GM19324 (cell line): ENCODE measurements around the gene QSOX2.
A peak's percentile ranks its signal among the peaks of the same experiment; 100 is the strongest.

Experiments used
- ATAC-seq: cut with Tn5 transposase; IDR thresholded peaks from one replicate; pipeline ENCODE4 v1.9.1; 2021; ENCODE audit warnings: mild to moderate bottlenecking, moderate library complexity; ENCODE audit not compliant: unreplicated experiment, low FRiP score

QSOX2 gene

GRCh38 chr9:136226680-136227407 is 18.8 kb downstream of the QSOX2 start:
- ATAC-seq = no peak

- peak; percentile 48 for ATAC-seq
Measured at GRCh38 chr9:136225748-136226679, 19.6 kb downstream of the QSOX2 start.

GRCh38 chr9:136225366-136225747 is 20.3 kb downstream of the QSOX2 start:
- ATAC-seq = peak; percentile 44

GRCh38 chr9:136223871-136224640 is 21.6 kb downstream of the QSOX2 start:
- ATAC-seq = no peak

DNA sequence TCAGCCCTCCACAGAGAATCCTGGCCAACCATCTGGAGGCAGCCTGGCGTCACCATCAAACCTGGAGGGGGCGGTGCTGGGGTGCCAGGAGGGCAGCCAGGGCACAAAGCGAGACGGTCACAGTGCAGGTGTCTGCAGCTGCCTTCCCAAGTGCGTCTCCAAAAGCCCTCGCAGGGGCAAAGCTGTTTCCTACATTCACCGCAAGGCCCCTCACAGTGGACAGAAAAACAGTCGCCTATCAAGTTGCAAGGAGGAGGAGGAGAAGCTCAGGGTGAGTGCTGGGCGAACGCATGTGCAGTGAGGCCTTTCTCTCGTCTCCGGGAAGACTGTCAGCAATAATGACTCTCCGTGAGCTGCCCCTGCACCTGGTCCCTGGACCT is 22.7 kb downstream of the QSOX2 start:
- no peak for ATAC-seq

GRCh38 chr9:136222166-136222905 is 23.3 kb downstream of the QSOX2 start:
- ATAC-seq = no peak

GRCh38 chr9:136220017-136220729 is 25.4 kb downstream of the QSOX2 start:
- no peak for ATAC-seq

DNA sequence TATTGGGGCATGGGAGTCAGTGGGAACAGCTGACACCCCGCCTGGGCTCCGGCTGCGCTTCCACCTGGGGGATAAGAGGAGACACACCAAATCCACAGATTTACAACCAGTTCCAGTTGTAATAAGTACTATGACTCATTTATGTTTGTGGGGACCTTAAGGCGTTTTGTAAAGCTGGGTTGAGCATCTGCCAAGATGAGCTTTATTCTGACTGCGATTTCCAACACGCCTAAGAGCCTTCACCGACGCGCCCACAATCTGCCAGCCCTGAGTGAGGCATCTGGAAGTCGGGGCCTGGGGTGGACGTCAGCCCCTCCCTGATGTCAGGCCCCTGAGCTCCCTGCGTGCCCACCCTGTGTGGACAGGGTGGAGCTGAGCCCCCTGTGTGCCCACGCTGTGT is 26.3 kb downstream of the QSOX2 start:
- ATAC-seq = no peak

GRCh38 chr9:136218673-136219072 is 26.9 kb downstream of the QSOX2 start:
- no peak for ATAC-seq

DNA sequence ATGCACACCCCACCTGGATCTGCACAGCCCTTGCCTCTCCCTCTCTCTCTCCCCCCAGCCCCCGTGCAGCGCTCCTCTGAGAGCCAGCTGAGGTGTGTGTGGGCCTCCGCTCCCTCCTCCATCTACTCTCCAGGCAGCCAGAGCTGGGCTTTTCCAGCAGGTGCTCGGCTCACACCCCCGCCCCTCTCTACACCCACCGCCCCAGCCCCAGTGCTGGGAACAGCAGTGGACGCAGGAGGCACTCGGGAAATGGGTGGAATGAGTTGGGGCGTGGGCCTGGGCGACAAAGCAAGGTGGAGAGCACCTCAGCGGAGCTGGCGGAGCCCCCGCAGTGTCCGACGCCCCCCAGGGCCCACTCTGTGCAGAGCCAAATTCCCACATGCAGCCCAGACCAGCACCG is 27.3 kb downstream of the QSOX2 start:
- no peak for ATAC-seq

DNA sequence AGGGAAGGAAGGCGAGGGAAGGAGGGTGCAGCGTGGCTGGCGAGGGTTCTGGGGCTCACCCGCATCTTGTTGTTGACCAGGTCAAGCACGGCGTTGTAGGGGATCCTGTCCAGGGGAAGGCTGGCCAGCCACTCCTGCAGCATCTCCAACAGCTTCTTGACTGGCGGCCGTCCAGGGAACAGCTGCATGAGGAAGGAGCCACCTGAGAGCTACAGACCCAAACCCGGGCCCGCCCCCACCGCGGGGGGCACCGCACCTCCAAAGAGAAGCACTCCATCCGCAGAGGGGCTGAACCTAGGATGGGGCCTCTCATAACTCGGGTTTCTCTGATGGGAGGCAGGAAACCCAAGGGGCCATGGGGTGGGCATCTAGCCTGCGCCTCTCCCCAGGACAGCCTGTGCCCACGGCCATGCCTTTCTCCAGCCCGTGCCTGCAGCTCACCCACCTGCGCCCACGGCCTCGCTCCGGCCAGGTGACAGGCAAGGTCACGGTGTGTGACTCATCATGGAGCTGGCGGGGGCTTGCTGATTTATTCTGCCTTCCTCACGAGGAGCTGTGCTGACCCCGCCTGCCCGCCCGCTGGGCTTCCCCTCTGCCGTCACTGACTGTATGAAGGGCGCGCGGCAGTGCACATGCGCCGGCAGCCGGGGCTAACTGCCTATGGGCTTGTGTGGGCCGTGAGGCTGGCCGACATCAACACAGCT is 28.9 kb downstream of the QSOX2 start:
- no peak for ATAC-seq

DNA sequence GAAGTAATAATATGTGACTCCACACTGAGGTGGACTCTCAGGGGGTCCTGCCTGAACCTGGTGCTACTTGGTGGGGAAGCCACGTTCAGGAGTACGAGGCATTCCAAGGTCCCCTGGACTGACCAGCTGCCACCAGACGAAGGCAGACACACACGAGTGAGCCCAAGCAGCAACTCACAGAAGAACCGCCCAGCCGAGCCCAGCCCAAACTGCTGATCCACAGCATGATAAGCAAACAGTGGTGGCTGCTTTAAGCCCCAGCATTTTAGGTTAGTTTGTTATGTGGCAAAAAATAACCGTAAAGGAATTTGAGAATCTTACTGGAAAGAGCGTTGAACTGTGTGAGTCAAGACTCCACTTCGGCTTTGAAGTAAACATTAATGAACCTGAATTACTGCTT is 31.9 kb downstream of the QSOX2 start:
- no peak for ATAC-seq

DNA sequence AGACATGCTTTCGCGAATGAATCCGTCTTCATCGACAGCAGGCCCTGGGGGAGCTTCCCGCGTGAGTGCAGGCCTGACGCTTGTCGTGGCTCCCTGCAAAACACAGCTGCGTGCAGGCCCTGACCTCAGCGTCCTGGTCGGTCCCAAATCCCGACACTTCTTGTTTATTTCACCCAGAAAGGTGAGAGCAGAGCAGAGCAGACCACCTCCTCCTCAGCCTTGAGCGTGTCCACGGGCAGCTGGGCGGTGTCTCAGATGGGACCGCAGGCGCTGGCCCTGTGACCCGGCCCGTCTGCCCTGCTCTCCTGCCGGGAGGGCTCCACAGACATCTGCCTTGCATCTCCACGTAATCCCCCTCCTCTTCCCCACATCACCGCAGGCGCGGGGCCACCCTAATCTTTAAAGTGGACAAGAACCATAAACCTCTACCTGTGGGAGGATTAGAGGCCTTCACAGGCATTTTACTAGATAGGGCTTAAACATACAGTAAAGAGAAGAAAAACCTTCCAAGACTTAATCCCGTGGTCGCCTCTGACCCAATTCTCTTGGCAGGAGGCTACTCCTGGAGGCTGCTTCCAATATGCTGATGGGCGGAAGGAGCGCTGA is 33.2 kb downstream of the QSOX2 start:
- no peak for ATAC-seq

GRCh38 chr9:136211441-136212344 is 33.9 kb downstream of the QSOX2 start:
- no peak for ATAC-seq

DNA sequence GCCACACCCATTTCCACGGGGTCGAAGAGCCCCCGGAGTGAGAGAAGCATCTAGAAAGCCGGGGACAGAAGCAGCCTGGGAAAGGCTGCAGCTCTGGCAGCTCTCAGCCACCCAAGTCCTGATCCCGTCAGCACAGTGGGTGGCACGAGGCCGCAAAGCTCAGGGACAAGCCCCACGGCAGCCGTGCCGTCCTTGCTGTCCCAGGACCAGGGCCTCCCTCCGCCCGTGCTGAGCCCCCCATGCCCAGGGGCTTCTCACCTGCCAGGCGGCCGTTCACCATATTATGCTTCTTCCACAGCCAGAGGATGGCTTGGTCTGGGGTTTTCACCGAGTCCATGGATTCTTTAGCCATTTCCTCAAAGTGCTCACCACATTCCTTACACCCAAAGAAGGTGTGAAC is 34.6 kb downstream of the QSOX2 start:
- ATAC-seq = no peak

- no peak for ATAC-seq
Measured at GRCh38 chr9:136210276-136210675, 35.3 kb downstream of the QSOX2 start.

GRCh38 chr9:136209786-136210185 is 35.8 kb downstream of the QSOX2 start:
- no peak for ATAC-seq

DNA sequence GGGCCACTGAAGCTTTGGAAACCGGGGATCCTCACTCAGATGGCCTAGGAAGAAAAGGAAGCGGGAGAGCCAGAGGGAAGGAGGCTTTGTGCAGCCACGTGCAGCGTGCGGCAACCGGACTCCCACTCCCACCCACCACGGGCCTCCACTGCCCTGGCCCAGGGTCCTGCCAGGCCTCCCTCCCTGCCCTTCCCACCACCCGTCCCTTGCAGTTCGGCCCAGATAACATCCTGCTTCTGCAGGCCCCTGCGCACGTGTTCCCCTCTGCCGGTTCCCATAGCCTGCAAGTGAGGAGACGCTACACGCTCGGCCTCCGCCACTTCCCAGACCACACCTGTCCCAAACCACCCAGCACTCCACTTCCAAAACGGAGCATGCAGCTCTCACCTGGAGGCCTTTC is 36.4 kb downstream of the QSOX2 start:
- ATAC-seq = no peak
